Loucy (cell line): ENCODE measurements around the gene PTPRS.

Experiments used
- H2AFZ ChIP-seq: fragments of 200-600 bp; sonication (generic); 2 replicates; pipeline ENCODE4 v1.6.0; 2016; ENCODE audit warnings: antibody characterized with exemption, mild to moderate bottlenecking, low read length, moderate library complexity
- H3F3A ChIP-seq: fragments of 200-600 bp; 2 replicates; pipeline ENCODE4 v1.6.0; 2016; ENCODE audit warnings: antibody characterized with exemption, low read depth, mild to moderate bottlenecking
- H3K27me3 ChIP-seq: fragments of 200-600 bp; sonication (generic); 2 replicates; pipeline ENCODE4 v1.6.1; 2014; ENCODE audit warnings: low read length, mild to moderate bottlenecking; ENCODE audit not compliant: insufficient read depth, poor library complexity, severe bottlenecking
- H3K36me3 ChIP-seq: fragments of 200-600 bp; sonication (generic); 2 replicates; pipeline ENCODE4 v1.6.1; 2016; ENCODE audit warnings: low read length; ENCODE audit not compliant: insufficient read depth
- H3K4me1 ChIP-seq: fragments of 200-600 bp; sonication (generic); 2 replicates; pipeline ENCODE4 v1.5.1; 2014; ENCODE audit warnings: low read length, mild to moderate bottlenecking; ENCODE audit not compliant: insufficient read depth, poor library complexity, severe bottlenecking
- H3K4me2 ChIP-seq: fragments of 200-600 bp; sonication (generic); 2 replicates; pipeline ENCODE4 v1.6.0; 2014; ENCODE audit warnings: antibody characterized with exemption, low read length, low read depth, mild to moderate bottlenecking; ENCODE audit not compliant: poor library complexity, severe bottlenecking
- H3K4me3 ChIP-seq: fragments of 200-600 bp; sonication (generic); 2 replicates; pipeline ENCODE4 v1.5.1; 2014; ENCODE audit warnings: low read length, mild to moderate bottlenecking, mixed read lengths; ENCODE audit not compliant: poor library complexity, severe bottlenecking
- H3K79me2 ChIP-seq: fragments of 200-600 bp; sonication (generic); 2 replicates; pipeline ENCODE4 v1.6.1; 2014; ENCODE audit warnings: low read length; ENCODE audit not compliant: insufficient read depth
- H3K9ac ChIP-seq: fragments of 200-600 bp; sonication (generic); 2 replicates; pipeline ENCODE4 v1.6.0; 2014; ENCODE audit warnings: mild to moderate bottlenecking, low read depth, low read length, moderate library complexity; ENCODE audit not compliant: poor library complexity, severe bottlenecking
- H3K9me2 ChIP-seq: fragments of 200-600 bp; sonication (generic); replicated peaks from 2 replicates; pipeline ENCODE4 v1.6.1; 2016; ENCODE audit warnings: low read depth, low read length, mixed read lengths
- H3K9me3 ChIP-seq: fragments of 200-600 bp; sonication (generic); 2 replicates; pipeline ENCODE4 v1.6.1; 2014; ENCODE audit warnings: mild to moderate bottlenecking, antibody characterized with exemption, low read length, low read depth; ENCODE audit not compliant: insufficient read depth
- H4K20me1 ChIP-seq: fragments of 200-600 bp; sonication (generic); 2 replicates; pipeline ENCODE4 v1.6.0; 2014; ENCODE audit warnings: antibody characterized with exemption, low read length, mild to moderate bottlenecking; ENCODE audit not compliant: insufficient read depth, poor library complexity, severe bottlenecking
- CTCF ChIP-seq: fragments of 200-600 bp; sonication (generic); conservative IDR thresholded peaks from 2 replicates; pipeline ENCODE4 v1.5.1; 2014; ENCODE audit warnings: mild to moderate bottlenecking, antibody characterized with exemption, low read length
- EZH2phosphoT487 ChIP-seq: fragments of 200-600 bp; IDR thresholded peaks from 2 replicates; pipeline ENCODE4 v1.6.1; 2018; ENCODE audit warnings: antibody characterized with exemption, mild to moderate bottlenecking, moderate library complexity, borderline replicate concordance

The PTPRS gene

DNA sequence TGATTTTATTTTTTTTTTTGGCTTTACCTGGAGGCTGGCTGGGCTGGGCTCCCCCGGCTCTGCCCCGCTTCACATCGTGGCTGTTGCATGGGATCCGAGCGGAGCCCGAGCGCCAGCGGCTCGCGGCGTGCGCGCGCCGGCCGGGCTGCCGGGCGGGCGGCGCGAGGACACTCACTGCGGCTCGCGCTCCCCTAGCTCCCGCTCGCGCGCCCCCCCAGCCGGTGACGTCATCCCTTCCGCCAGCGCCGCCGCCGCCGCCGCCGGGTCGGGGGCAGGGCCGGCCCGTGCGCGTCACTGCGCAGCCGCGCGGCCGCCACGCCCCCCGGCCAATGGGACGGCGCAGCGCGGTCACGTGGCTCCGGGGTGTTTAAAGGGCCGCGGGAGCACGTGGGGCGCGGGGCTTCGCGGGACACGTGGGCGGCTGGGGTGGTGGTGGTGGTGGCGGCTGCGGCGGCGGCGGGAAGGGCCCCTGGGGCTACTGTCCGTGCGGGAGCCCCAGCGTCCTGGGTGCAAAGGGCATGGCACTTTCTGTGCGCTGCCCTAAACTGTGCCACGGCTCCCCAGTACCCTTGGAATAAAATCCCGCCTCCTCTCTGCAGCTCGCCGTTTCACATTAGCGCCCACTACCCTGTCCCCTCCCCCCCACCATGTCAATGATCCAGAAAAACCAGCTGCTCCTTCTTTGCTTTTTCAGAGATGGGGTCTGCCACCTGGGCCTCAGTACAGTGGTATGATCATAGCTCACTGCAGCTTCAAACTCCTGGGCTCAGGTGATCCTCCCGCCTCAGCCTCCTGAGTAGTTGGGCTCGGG lies at the start of gene PTPRS:
TSS of gene PTPRS (minus strand) at position 176 of the 811 bp plus-strand sequence. CDS start 54,672 bp downstream, outside the sequence.
- Histone ChIP-seq H3K4me3 (no peak within 1 kb of the TSS), H4K20me1 (no peaks in the 10 kb centered on the region), H3K79me2 (no peaks in the 10 kb centered on the region), H3F3A (no peaks in the 10 kb centered on the region), H3K9me2 (no peaks in the 10 kb centered on the region), H3K9me3 (no peaks in the 10 kb centered on the region), H3K36me3 (no peaks in the 10 kb centered on the region), H2AFZ (no peak within 1 kb of the TSS), H3K27me3 (peaks cover 5% of the 10 kb centered on the region), H3K9ac (no peak within 1 kb of the TSS), H3K4me1 (peaks cover 3% of the 10 kb centered on the region), H3K4me2 (no peak within 1 kb of the TSS)
- TF ChIP-seq CTCF (no peak), EZH2phosphoT487 (no peak)

DNA sequence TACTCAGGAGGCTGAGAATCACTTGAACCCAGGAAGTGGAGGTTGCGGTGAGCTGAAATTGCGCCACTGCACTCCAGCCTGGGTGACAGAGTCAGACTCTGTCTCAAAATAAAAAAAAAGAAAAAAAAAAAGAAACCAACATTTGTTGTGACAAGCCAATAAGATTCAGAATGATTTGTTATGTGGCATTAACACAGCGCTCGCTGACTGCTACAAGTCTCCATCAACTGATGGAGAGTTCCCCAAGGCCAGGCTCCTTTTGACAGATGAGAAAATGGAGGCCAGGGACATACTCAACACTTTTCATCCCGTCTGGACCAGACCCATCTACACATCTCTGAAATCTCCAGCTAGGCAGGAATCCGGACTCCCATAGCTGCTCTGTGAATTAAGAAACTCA lies 48.7 kb upstream of the PTPRS start:
- Histone ChIP-seq H3K4me1 (no peaks in the 10 kb centered on the region), H3K4me2 (no peak overlapping the region), H3K9ac (no peak overlapping the region), H3K79me2 (no peaks in the 10 kb centered on the region), H3K4me3 (no peak overlapping the region), H3K9me3 (no peaks in the 10 kb centered on the region), H3K9me2 (no peaks in the 10 kb centered on the region), H4K20me1 (no peaks in the 10 kb centered on the region), H2AFZ (no peak overlapping the region), H3K27me3 (no peaks in the 10 kb centered on the region), H3K36me3 (no peaks in the 10 kb centered on the region), H3F3A (no peaks in the 10 kb centered on the region)
- TF ChIP-seq CTCF (no peak), EZH2phosphoT487 (no peak)

- Histone ChIP-seq H3K9me3 (no peaks in the 10 kb centered on the region), H3K9me2 (no peaks in the 10 kb centered on the region), H3K9ac (no peak overlapping the region), H3K4me3 (no peak overlapping the region), H4K20me1 (no peaks in the 10 kb centered on the region), H2AFZ (no peak overlapping the region), H3K79me2 (no peaks in the 10 kb centered on the region), H3K4me1 (no peaks in the 10 kb centered on the region), H3K27me3 (no peaks in the 10 kb centered on the region), H3F3A (no peaks in the 10 kb centered on the region), H3K4me2 (no peak overlapping the region), H3K36me3 (no peaks in the 10 kb centered on the region)
- TF ChIP-seq CTCF (no peak), EZH2phosphoT487 (no peak)
Measured at GRCh38 chr19:5387472-5387871, 46.9 kb upstream of the PTPRS start.
